CD14-positive monocyte (primary cell): ENCODE measurements around the gene TBX10. TPM values are rescaled to one million over a fixed set of nuclear protein-coding genes. Genes with fewer than 3 reads are reported as not detected.
A peak's percentile ranks its signal among the peaks of the same experiment; 100 is the strongest.

Source experiments
- DNase-seq, 3 donors: peaks; one replicate each; pipeline ENCODE4 v3.0.0-alpha.2; 2011 to 2022
- H2AFZ ChIP-seq: 2 replicates; pipeline ENCODE4 v1.6.0; 2012; ENCODE audit warnings: mild to moderate bottlenecking, low read depth, low read length, inconsistent platforms; ENCODE audit not compliant: insufficient read depth, poor library complexity, severe bottlenecking
- H3K27ac ChIP-seq, 2 donors: 1 replicate in 1 of 2; 2 replicates in 1 of 2; pipeline ENCODE4 v1.5.1; 2012 to 2013; ENCODE audit warnings: low read length in 2 of 2, control low read depth in 1 of 2, inconsistent platforms in 1 of 2, low read depth in 1 of 2, mild to moderate bottlenecking in 1 of 2
- H3K27me3 ChIP-seq, 2 donors: one replicate each; pipeline versions ENCODE4 v1.6.0 to v1.6.1; 2011 to 2013; ENCODE audit warnings: low read length in 2 of 2; ENCODE audit not compliant: control insufficient read depth in 2 of 2, insufficient read depth in 2 of 2
- H3K36me3 ChIP-seq, 2 donors: replicated peaks in 1 of 2; 1 replicate in 1 of 2; 2 replicates in 1 of 2; pipeline versions ENCODE4 v1.5.1 to v1.6.1; 2012 to 2013; ENCODE audit warnings: low read length in 2 of 2, control low read depth in 1 of 2, inconsistent platforms in 1 of 2, mild to moderate bottlenecking in 1 of 2; ENCODE audit not compliant: insufficient read depth in 2 of 2, control insufficient read depth in 1 of 2
- H3K4me1 ChIP-seq, 2 donors: 1 replicate in 1 of 2; 2 replicates in 1 of 2; pipeline versions ENCODE4 v1.5.1 to v1.6.1; 2012 to 2013; ENCODE audit warnings: low read length in 2 of 2, control low read depth in 1 of 2, inconsistent platforms in 1 of 2, mild to moderate bottlenecking in 1 of 2, moderate library complexity in 1 of 2; ENCODE audit not compliant: insufficient read depth in 2 of 2, control insufficient read depth in 1 of 2
- H3K4me2 ChIP-seq: replicated peaks from 2 replicates; pipeline ENCODE3; 2012; ENCODE audit warnings: low read length, moderate library complexity, mild to moderate bottlenecking; ENCODE audit not compliant: poor library complexity, severe bottlenecking; ENCODE audit errors: extremely low read depth
- H3K4me3 ChIP-seq, 3 experiments: fragments of 200-600 bp in 1 of 3; sonication (generic) in 1 of 3; replicated peaks in 1 of 3; 1 replicate in 2 of 3; 2 replicates in 1 of 3; pipeline ENCODE4 v1.5.1; 2011 to 2013; ENCODE audit warnings: low read length in 3 of 3, mild to moderate bottlenecking in 3 of 3, control low read depth in 2 of 3, low read depth in 2 of 3, inconsistent platforms in 1 of 3, moderate library complexity in 1 of 3
- H3K79me2 ChIP-seq: 2 replicates; pipeline ENCODE4 v1.6.0; 2012; ENCODE audit warnings: mild to moderate bottlenecking, control low read depth, inconsistent platforms, low read length, moderate library complexity; ENCODE audit not compliant: insufficient read depth
- H3K9ac ChIP-seq: 2 replicates; pipeline ENCODE4 v1.6.0; 2017; ENCODE audit warnings: low read length, mild to moderate bottlenecking; ENCODE audit not compliant: insufficient read depth, poor library complexity, severe bottlenecking
- H3K9me3 ChIP-seq, 2 donors: replicated peaks in 1 of 2; 1 replicate in 1 of 2; 2 replicates in 1 of 2; pipeline versions ENCODE4 v1.5.1 to v1.6.1; 2012 to 2013; ENCODE audit warnings: low read length in 2 of 2, control low read depth in 1 of 2; ENCODE audit not compliant: control insufficient read depth in 1 of 2, insufficient read depth in 1 of 2
- H4K20me1 ChIP-seq: 2 replicates; pipeline ENCODE4 v1.6.0; 2012; ENCODE audit warnings: mild to moderate bottlenecking, low read length, control low read depth, moderate library complexity; ENCODE audit not compliant: insufficient read depth
- H3K27ac Mint-ChIP-seq, 7 donors: one replicate each; pipeline ENCODE4 v1.8.0; 2020; ENCODE audit warnings: mild to moderate bottlenecking in 7 of 7, mixed read lengths in 7 of 7, moderate library complexity in 6 of 7, inconsistent platforms in 2 of 7
- H3K27me3 Mint-ChIP-seq, 3 donors: one replicate each; pipeline ENCODE4 v1.8.0; 2021 to 2022; ENCODE audit warnings: low read depth in 3 of 3, mild to moderate bottlenecking in 3 of 3, mixed read lengths in 3 of 3, moderate library complexity in 3 of 3, inconsistent platforms in 1 of 3
- H3K36me3 Mint-ChIP-seq, 2 donors: one replicate each; pipeline ENCODE4 v1.8.0; 2020; ENCODE audit warnings: mixed read lengths in 2 of 2, inconsistent platforms in 1 of 2, mild to moderate bottlenecking in 1 of 2
- H3K4me1 Mint-ChIP-seq: one replicate; pipeline ENCODE4 v1.8.0; 2020; ENCODE audit warnings: mild to moderate bottlenecking, mixed read lengths
- H3K4me3 Mint-ChIP-seq, 2 donors: one replicate each; pipeline ENCODE4 v1.8.0; 2020; ENCODE audit warnings: mild to moderate bottlenecking in 2 of 2, mixed read lengths in 2 of 2, moderate library complexity in 1 of 2
- H3K9me3 Mint-ChIP-seq, 7 donors: one replicate each; pipeline ENCODE4 v1.8.0; 2020 to 2022; ENCODE audit warnings: mixed read lengths in 7 of 7, mild to moderate bottlenecking in 6 of 7, moderate library complexity in 6 of 7, inconsistent platforms in 2 of 7
- WGBS: methylation state at CpG from one replicate; pipeline ENCODE4 v1.1.5; 2013; ENCODE audit warnings: missing lambda C conversion rate; ENCODE audit not compliant: insufficient coverage; 5-methylcytosine and 5-hydroxymethylcytosine counted together
- intact Hi-C, 2 donors: fragments of 100-400 bp; cut with micrococcal nuclease; formaldehyde crosslinking; loops; one replicate each; pipeline versions ENCODE4 v1.15.0 to v1.15.1; 2023
- polyA plus RNA-seq, 3 donors: library from polyadenylated mRNA; depleted of rRNA in 1 of 3; unstranded in 2 of 3; stranded (reverse) in 1 of 3; fragments of 300-500 nt in 2 of 3; fragments of >200 nt in 1 of 3; fragmentation: Illumina TruSeq in 2 of 3; gene quantifications; 1 replicate in 2 of 3; 2 replicates in 1 of 3; pipeline ENCODE4 v1.2.3, GENCODE V29; 2012 to 2021
- TF ChIP-seq, protein P1 (sequence below): fragments of 200-600 bp; IDR thresholded peaks from one replicate; pipeline ENCODE4 v1.8.0; 2022; ENCODE audit warnings: antibody characterized with exemption, mild to moderate bottlenecking

TBX10 gene
- polyA plus RNA-seq, 3 donors, result not detected

DNA sequence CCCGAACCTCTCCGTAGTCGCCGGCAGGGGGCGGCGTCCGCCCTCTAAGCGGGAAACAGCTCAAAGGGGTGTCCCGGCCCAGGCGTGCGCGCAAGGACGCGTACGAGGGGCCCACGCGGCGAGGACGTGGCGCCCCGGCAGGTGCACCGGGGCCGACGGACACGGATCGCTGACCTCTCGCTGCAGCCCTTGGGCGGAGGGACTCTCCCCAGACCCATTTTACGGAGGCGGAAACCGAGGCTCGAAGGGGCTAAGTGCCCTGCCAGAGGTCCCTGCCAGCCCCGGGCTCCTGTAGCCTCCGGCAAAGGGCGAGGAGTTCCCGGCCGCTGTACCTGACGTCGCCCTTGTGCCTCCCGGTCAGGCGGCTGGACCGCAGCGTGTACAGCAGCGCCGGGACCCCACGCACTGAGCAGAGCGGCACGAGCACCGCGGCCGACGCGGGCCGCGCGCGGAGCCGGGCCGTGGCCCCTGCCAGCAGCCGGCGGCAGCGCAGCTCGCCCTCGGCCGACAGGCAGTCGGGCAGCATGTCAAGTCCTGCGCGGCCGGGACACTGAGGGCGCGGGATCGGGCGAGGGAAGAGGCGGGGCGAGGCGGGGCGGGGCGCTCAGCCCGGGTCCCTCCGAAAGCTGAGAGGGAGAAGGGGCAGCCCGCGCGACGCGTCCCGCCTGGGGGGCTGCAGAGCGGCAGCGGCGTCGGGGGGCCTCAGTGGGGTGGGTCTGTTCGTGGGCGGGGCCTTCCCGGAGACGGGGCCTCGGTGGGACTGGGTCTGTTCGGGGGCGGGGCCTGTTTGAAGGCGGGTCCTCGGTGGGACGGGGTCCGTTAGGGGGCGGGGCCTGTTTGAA is 10.0 kb downstream of the TBX10 start, which contains the start of gene NUDT8:
Gene NUDT8, minus strand, starts transcription at position 552 of the 842 bp plus-strand sequence. Its CDS starts 26 bp downstream, at position 526.
- H3K9ac ChIP-seq, result peak within 1 kb of the TSS; percentile 69
- intact Hi-C loops, result loop anchor here (2.0 to 10.0 kb wide), 5 partner anchors 29 to 178 kb away; no protein-coding TSS in a partner anchor

More for the DNA sequence above, 10.0 kb downstream of the TBX10 start, which contains the start of gene NUDT8:
- H4K20me1 ChIP-seq, result no peaks in the 10 kb centered on the region
- peak within 1 kb of the TSS; percentile 48 to 86 (median 56) for H3K4me3 ChIP-seq
- H3K4me1 ChIP-seq, result peaks cover 16 to 21% of the 10 kb centered on the region in 2 donors
- H3K9me3 Mint-ChIP-seq, result peaks cover 0 to 7% (median 0%) of the 10 kb centered on the region in 7 donors
- H3K4me1 Mint-ChIP-seq, result peaks cover 10% of the 10 kb centered on the region
- no peaks in the 10 kb centered on the region for H3K27me3 ChIP-seq
- no peaks in the 10 kb centered on the region for H3K36me3 Mint-ChIP-seq
- peak within 1 kb of the TSS; percentile 28 to 70 for H3K27ac ChIP-seq
- H3K27me3 Mint-ChIP-seq, result peaks cover 1 to 5% (median 2%) of the 10 kb centered on the region in 3 donors
- no peaks in the 10 kb centered on the region for H3K79me2 ChIP-seq
- H3K4me2 ChIP-seq, result peak within 1 kb of the TSS; percentile 98
- H3K9me3 ChIP-seq, result no peaks in the 10 kb centered on the region
- WGBS, result under 1% methylated on average over 92 of the region's 102 CpGs
- DNase-seq, result peak; percentile 73 to 79 (median 74)
- no peaks in the 10 kb centered on the region for H3K36me3 ChIP-seq
- TF ChIP-seq, protein P1, sequence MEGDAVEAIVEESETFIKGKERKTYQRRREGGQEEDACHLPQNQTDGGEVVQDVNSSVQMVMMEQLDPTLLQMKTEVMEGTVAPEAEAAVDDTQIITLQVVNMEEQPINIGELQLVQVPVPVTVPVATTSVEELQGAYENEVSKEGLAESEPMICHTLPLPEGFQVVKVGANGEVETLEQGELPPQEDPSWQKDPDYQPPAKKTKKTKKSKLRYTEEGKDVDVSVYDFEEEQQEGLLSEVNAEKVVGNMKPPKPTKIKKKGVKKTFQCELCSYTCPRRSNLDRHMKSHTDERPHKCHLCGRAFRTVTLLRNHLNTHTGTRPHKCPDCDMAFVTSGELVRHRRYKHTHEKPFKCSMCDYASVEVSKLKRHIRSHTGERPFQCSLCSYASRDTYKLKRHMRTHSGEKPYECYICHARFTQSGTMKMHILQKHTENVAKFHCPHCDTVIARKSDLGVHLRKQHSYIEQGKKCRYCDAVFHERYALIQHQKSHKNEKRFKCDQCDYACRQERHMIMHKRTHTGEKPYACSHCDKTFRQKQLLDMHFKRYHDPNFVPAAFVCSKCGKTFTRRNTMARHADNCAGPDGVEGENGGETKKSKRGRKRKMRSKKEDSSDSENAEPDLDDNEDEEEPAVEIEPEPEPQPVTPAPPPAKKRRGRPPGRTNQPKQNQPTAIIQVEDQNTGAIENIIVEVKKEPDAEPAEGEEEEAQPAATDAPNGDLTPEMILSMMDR, result peak; percentile 96
- peak within 1 kb of the TSS; percentile 56 to 92 (median 89) for H3K27ac Mint-ChIP-seq
- H2AFZ ChIP-seq, result peak within 1 kb of the TSS; percentile 86
- H3K4me3 Mint-ChIP-seq, result peak within 1 kb of the TSS; percentile 84 to 90
